ENCODE results near the gene HIPK1.

DNA sequence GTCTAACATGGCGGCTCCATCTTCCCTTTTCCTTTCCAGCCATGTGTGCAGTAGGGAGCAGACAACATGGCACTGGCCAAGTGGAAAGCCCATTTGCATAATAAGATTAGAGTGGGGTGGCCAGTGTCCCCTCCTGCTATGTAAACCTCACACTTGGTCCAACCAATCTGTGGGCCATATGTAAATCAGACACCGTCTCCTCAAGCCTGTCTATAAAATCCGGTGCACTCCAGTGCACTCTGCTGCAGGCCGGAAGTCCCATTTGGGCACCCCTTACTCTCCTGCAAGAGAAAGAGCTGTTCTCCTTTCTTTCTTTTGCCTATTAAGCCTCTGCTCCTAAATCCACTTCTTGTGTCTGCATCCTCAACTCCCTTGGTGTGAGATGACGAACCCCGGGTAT lies 94.3 kb downstream of the HIPK1 start:
- TF ChIP-seq, protein P1, sequence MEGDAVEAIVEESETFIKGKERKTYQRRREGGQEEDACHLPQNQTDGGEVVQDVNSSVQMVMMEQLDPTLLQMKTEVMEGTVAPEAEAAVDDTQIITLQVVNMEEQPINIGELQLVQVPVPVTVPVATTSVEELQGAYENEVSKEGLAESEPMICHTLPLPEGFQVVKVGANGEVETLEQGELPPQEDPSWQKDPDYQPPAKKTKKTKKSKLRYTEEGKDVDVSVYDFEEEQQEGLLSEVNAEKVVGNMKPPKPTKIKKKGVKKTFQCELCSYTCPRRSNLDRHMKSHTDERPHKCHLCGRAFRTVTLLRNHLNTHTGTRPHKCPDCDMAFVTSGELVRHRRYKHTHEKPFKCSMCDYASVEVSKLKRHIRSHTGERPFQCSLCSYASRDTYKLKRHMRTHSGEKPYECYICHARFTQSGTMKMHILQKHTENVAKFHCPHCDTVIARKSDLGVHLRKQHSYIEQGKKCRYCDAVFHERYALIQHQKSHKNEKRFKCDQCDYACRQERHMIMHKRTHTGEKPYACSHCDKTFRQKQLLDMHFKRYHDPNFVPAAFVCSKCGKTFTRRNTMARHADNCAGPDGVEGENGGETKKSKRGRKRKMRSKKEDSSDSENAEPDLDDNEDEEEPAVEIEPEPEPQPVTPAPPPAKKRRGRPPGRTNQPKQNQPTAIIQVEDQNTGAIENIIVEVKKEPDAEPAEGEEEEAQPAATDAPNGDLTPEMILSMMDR (IDR thresholded peaks at IDR 0.05 in 8 of 11, conservative IDR thresholded peaks at IDR 0.05 in 3 of 11), result no peak
- TF ChIP-seq POLR2A (IDR thresholded peaks at IDR 0.05), result no peak

Data from spleen (tissue), 7 donors.